ENCODE measurements around the gene HOXA6.

DNA sequence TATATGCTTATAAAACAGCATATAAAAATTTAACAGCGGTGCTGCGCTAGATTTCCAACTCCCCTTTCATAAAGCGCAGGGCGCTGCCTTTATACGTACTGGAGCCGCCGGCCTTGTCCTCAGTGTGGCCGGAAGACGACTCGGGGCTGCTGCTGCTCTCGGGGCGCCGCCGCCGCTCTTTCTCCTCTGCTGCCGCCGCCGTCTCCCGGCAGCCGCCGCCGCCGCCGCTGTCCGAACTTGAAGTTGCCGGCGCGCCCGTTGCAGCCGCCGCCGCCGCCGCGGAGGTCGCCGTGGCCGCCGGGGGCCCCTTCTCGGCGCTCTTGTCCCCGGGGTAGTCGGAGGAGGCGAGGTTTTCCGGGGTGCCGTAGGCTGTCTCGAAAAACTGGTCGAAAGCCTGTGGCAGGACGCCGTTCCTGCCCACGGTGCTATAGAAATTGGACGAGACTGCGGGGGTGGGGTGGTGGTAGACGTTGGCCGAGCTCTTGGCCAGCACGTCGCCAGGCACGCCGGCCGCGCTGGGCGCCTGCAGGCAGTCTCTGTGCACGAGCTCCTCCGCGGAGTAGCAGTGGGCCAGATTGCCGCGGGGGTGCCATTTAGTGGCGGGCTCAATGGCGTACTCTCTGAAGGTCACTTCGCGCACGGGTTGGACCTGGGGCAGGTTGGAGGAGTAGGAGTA, 36.9 kb upstream of the HOXA6 start:
- TF ChIP-seq POLR2A (IDR thresholded peaks at IDR 0.05), result no peak
- TF ChIP-seq, protein P1, sequence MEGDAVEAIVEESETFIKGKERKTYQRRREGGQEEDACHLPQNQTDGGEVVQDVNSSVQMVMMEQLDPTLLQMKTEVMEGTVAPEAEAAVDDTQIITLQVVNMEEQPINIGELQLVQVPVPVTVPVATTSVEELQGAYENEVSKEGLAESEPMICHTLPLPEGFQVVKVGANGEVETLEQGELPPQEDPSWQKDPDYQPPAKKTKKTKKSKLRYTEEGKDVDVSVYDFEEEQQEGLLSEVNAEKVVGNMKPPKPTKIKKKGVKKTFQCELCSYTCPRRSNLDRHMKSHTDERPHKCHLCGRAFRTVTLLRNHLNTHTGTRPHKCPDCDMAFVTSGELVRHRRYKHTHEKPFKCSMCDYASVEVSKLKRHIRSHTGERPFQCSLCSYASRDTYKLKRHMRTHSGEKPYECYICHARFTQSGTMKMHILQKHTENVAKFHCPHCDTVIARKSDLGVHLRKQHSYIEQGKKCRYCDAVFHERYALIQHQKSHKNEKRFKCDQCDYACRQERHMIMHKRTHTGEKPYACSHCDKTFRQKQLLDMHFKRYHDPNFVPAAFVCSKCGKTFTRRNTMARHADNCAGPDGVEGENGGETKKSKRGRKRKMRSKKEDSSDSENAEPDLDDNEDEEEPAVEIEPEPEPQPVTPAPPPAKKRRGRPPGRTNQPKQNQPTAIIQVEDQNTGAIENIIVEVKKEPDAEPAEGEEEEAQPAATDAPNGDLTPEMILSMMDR (IDR thresholded peaks at IDR 0.05), result no peak

All from lower leg skin (tissue), 3 donors.